WTC11 (cell line): Measurements from ENCODE around the gene IL1B. TPM values are rescaled to one million over a fixed set of nuclear protein-coding genes. Genes with fewer than 3 reads are reported as not detected.

ENCODE experiments used
- ATAC-seq: fragments of 200-7000 bp; cut with Tn5 transposase; 2 replicates; pipeline ENCODE4 v1.10.0; 2021; ENCODE audit warnings: mild to moderate bottlenecking, moderate library complexity
- CTCF ChIA-PET: fragments of 300-600 bp; sonication (Branson Sonifier 250); formaldehyde crosslinking; loops from one replicate; lab custom pipeline; 2021; ENCODE audit warnings: antibody characterized with exemption; lab: Charles Lee
- POLR2A ChIA-PET: fragments of 350-600 bp; sonication (Branson Sonifier 250); formaldehyde crosslinking; loops from one replicate; lab custom pipeline; 2021; ENCODE audit warnings: antibody characterized with exemption; lab: Charles Lee
- DNase-seq: peaks from one replicate; pipeline ENCODE4 v3.0.0; 2021; ENCODE audit warnings: low spot score
- H3K27ac Mint-ChIP-seq: 2 replicates; pipeline ENCODE4 v1.8.0; 2021; ENCODE audit warnings: mixed read lengths
- H3K27me3 Mint-ChIP-seq: 2 replicates; pipeline ENCODE4 v1.8.0; 2021; ENCODE audit warnings: low read depth, mild to moderate bottlenecking, moderate library complexity, mixed read lengths
- H3K36me3 Mint-ChIP-seq: 2 replicates; pipeline ENCODE4 v1.8.0; 2021; ENCODE audit warnings: mixed read lengths
- H3K4me1 Mint-ChIP-seq: 2 replicates; pipeline ENCODE4 v1.8.0; 2022; ENCODE audit warnings: mixed read lengths
- H3K4me3 Mint-ChIP-seq: 2 replicates; pipeline ENCODE4 v1.8.0; 2021; ENCODE audit warnings: mild to moderate bottlenecking, moderate library complexity, mixed read lengths
- H3K9me3 Mint-ChIP-seq: 2 replicates; pipeline ENCODE4 v1.8.0; 2021; ENCODE audit warnings: mixed read lengths
- ARID4B ChIP-seq: sonication (generic); formaldehyde crosslinking; IDR thresholded peaks from 2 replicates; pipeline ENCODE4 v1.8.0; 2023; ENCODE audit warnings: missing genetic modification reagents, mild to moderate bottlenecking, borderline replicate concordance
- ATF1 ChIP-seq: sonication (generic); formaldehyde crosslinking; IDR thresholded peaks from 2 replicates; pipeline ENCODE4 v1.8.1; 2023; ENCODE audit warnings: mild to moderate bottlenecking, moderate library complexity, missing genetic modification reagents
- E2F5 ChIP-seq: sonication (generic); formaldehyde crosslinking; IDR thresholded peaks from 2 replicates; pipeline ENCODE4 v1.8.1; 2022; ENCODE audit warnings: mild to moderate bottlenecking, moderate library complexity, missing genetic modification reagents
- GABPB1 ChIP-seq: sonication (generic); formaldehyde crosslinking; IDR thresholded peaks from 2 replicates; pipeline ENCODE4 v1.8.1; 2023; ENCODE audit warnings: mild to moderate bottlenecking, missing genetic modification reagents
- GTF2I ChIP-seq: fragments of 250-450 bp; sonication (Bioruptor Pico); conservative IDR thresholded peaks from 2 replicates; pipeline ENCODE4 v1.4.0; 2021; ENCODE audit warnings: mild to moderate bottlenecking
- JUN ChIP-seq: sonication (generic); formaldehyde crosslinking; IDR thresholded peaks from 2 replicates; pipeline ENCODE4 v1.8.0; 2023; ENCODE audit warnings: mild to moderate bottlenecking, missing genetic modification reagents
- MXD4 ChIP-seq: fragments of 250-450 bp; sonication (Bioruptor Pico); IDR thresholded peaks from 2 replicates; pipeline ENCODE4 v1.8.0; 2021; ENCODE audit warnings: mild to moderate bottlenecking, moderate library complexity, borderline replicate concordance
- PRDM15 ChIP-seq: sonication (generic); formaldehyde crosslinking; IDR thresholded peaks from 2 replicates; pipeline ENCODE4 v1.8.0; 2022; ENCODE audit warnings: missing genetic modification reagents
- PREB ChIP-seq: sonication (generic); formaldehyde crosslinking; IDR thresholded peaks from 2 replicates; pipeline ENCODE4 v1.8.1; 2022; ENCODE audit warnings: mild to moderate bottlenecking, missing genetic modification reagents, moderate library complexity, borderline replicate concordance
- PRRX2 ChIP-seq: fragments of 250-450 bp; sonication (Bioruptor Pico); IDR thresholded peaks from 2 replicates; pipeline ENCODE4 v1.8.0; 2021; ENCODE audit warnings: mild to moderate bottlenecking
- ZBTB21 ChIP-seq: sonication (generic); formaldehyde crosslinking; IDR thresholded peaks from 2 replicates; pipeline ENCODE4 v1.8.1; 2023; ENCODE audit warnings: mild to moderate bottlenecking, missing genetic modification reagents, borderline replicate concordance
- ZNF317 ChIP-seq: sonication (generic); formaldehyde crosslinking; IDR thresholded peaks from 2 replicates; pipeline ENCODE4 v1.8.1; 2023; ENCODE audit warnings: low read depth, mild to moderate bottlenecking, moderate library complexity, missing genetic modification reagents, borderline replicate concordance
- total RNA-seq: library from RNA; stranded (reverse); gene quantifications from 3 replicates; pipeline ENCODE4 v1.2.3, GENCODE V29; 2021
- TF ChIP-seq, protein P1 (sequence below): sonication (generic); formaldehyde crosslinking; IDR thresholded peaks from 2 replicates; pipeline ENCODE4 v1.8.1; 2023; ENCODE audit warnings: mild to moderate bottlenecking, missing genetic modification reagents, moderate library complexity
- TF ChIP-seq, protein P2 (sequence below): sonication (generic); formaldehyde crosslinking; IDR thresholded peaks from 2 replicates; pipeline ENCODE4 v1.8.1; 2022; ENCODE audit warnings: low read depth, missing genetic modification reagents, borderline replicate concordance
- TF ChIP-seq, protein P3 (sequence below): sonication (generic); formaldehyde crosslinking; conservative IDR thresholded peaks from 2 replicates; pipeline ENCODE4 v1.8.1; 2022; ENCODE audit warnings: mild to moderate bottlenecking, missing genetic modification reagents

The IL1B gene
- total RNA-seq, 1 experiment from 2014 or later: not detected

DNA sequence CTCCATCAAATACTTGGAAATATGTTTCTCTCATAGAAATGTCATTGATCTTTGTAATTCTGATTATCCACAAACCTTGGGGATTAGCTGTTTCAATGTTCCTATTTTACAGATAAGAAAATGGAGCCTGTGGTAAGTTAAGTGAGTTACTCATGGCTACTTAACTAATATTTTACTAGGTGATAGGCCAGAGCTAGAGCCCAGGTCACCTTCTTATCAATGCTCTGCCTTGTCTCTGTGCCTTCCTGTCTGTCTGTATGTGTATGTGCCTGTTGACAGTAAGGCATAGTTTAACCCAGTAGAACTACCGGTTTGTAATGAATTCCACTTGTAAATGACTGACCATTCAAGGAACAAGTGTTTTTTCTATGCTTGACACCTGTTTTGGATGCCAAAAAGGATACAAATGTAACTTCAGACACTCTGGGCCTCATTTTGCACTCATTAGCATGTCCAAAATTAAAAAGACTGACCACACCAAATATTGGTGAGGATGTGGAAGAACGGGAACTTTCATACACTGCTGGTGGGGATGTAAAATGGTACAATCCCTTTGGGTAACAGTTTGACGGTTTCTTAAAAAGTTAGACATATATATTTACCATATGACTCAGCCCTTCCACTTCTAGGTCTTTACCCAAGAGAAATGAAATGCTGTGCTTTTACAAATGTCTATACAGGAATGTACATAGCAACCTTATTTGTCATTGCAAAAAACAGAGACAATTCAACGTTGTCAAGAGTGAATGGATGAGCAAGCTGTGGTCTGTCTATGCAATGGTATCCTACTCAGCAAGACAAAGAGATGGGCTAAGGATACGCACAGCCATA, 32.7 kb downstream of the IL1B start (continued):
- TF ChIP-seq ATF1 (CRISPR knock-in tag) (no peak), GTF2I (CRISPR knock-in tag) (no peak)

DNA sequence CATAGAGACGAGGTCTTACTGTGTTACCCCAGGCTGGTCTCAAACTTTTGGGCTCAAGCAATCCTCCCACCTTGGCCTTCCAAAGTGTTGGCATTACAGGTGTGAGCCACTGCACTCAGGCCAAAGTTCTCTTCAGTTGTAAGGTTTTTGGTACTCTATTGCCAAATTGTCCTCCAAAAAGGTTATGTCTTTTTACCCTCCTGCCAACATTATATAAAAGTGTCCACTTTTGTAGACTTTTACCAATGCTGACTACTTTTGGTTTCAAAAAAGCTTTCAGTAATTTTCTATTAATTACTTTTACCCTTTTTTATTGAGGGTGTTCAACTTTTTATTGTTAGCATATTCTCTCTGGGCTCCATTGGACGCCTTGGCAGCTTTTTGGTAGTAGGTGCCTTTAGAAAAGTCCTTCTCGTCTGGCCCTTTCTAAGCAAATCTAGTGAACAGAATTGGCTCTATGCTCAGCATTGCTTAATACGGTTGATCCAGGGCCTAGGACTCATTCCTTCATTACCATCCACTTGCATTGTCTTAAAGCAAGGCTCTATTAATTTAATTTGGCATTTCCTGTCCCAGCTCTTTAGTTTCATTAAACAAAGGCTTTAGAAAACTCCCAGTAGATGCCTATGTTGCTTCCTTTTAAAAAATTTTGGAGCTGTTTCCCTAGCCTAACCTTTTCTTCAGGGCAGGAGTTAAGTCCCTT, 35.5 kb downstream of the IL1B start:
- Mint-ChIP-seq H3K4me3 (no peak overlapping the region), H3K27me3 (peaks cover 3% of the 10 kb centered on the region; the same call in 1 of the 2 replicates), H3K36me3 (0 out of 2 replicates have a peak, but pooled peaks cover 3% of the 10 kb centered on the region), H3K9me3 (peaks cover 11% of the 10 kb centered on the region), H3K4me1 (peaks cover 36% of the 10 kb centered on the region), H3K27ac (no peak overlapping the region)
- CTCF ChIA-PET: interaction anchor here (1.1 to 1.4 kb wide), 2 partner anchors 84 to 141 kb away, joined by 5 to 6 read pairs; no protein-coding TSS in a partner anchor
- ATAC-seq (no peak), DNase-seq (no peak)
- POLR2A ChIA-PET: interaction anchor here (1.1 kb wide), 1 partner anchor 17 kb away, joined by 3 read pairs; no protein-coding TSS in a partner anchor
- TF ChIP-seq ZNF317 (CRISPR knock-in tag): no peak
- no peak for TF ChIP-seq PREB (CRISPR knock-in tag)
- no peak for TF ChIP-seq E2F5 (CRISPR knock-in tag)
- no peak for TF ChIP-seq JUN (CRISPR knock-in tag)
- no peak for TF ChIP-seq ZBTB21 (CRISPR knock-in tag)
- TF ChIP-seq, protein P1, sequence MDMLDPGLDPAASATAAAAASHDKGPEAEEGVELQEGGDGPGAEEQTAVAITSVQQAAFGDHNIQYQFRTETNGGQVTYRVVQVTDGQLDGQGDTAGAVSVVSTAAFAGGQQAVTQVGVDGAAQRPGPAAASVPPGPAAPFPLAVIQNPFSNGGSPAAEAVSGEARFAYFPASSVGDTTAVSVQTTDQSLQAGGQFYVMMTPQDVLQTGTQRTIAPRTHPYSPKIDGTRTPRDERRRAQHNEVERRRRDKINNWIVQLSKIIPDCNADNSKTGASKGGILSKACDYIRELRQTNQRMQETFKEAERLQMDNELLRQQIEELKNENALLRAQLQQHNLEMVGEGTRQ (CRISPR knock-in tag): no peak
- no peak for TF ChIP-seq GABPB1 (CRISPR knock-in tag)
- TF ChIP-seq PRRX2: no peak
- TF ChIP-seq, protein P2, sequence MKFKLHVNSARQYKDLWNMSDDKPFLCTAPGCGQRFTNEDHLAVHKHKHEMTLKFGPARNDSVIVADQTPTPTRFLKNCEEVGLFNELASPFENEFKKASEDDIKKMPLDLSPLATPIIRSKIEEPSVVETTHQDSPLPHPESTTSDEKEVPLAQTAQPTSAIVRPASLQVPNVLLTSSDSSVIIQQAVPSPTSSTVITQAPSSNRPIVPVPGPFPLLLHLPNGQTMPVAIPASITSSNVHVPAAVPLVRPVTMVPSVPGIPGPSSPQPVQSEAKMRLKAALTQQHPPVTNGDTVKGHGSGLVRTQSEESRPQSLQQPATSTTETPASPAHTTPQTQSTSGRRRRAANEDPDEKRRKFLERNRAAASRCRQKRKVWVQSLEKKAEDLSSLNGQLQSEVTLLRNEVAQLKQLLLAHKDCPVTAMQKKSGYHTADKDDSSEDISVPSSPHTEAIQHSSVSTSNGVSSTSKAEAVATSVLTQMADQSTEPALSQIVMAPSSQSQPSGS (CRISPR knock-in tag): no peak
- TF ChIP-seq MXD4 (CRISPR knock-in tag): no peak
- TF ChIP-seq PRDM15 (CRISPR knock-in tag): no peak
- TF ChIP-seq, protein P3, sequence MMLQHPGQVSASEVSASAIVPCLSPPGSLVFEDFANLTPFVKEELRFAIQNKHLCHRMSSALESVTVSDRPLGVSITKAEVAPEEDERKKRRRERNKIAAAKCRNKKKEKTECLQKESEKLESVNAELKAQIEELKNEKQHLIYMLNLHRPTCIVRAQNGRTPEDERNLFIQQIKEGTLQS: no peak
- no peak for TF ChIP-seq ARID4B (CRISPR knock-in tag)
- no peak for TF ChIP-seq GTF2I (CRISPR knock-in tag)
